ENCODE measurements around the gene AGAP1. TPM values are rescaled to one million over a fixed set of nuclear protein-coding genes. Genes with fewer than 3 reads are reported as not detected.

The AGAP1 gene
- total RNA-seq, 2 experiments from 2014 or later: 2.2 TPM

GRCh38 chr2:235864733-235865515 lies 371.1 kb downstream of the AGAP1 start:
- H3K36me3 Mint-ChIP-seq (ENCODE audit: low read depth): no peaks in the 10 kb centered on the region
- no peak overlapping the region for H3K4me3 Mint-ChIP-seq
- CTCF ChIA-PET: no interaction called here
- H3K27ac Mint-ChIP-seq: no peak overlapping the region
- no peak for ATAC-seq
- intact Hi-C loops (cut with DNase I, micrococcal nuclease): no loop called here
- H3K4me1 Mint-ChIP-seq: no peaks in the 10 kb centered on the region
- POLR2A ChIA-PET: no interaction called here
- peaks cover 10% of the 10 kb centered on the region for H3K27me3 Mint-ChIP-seq
- H3K9me3 Mint-ChIP-seq (ENCODE audit: low read depth): no peaks in the 10 kb centered on the region
- DNase-seq: no peak

- no peaks in the 10 kb centered on the region for H3K4me1 Mint-ChIP-seq
- H3K9me3 Mint-ChIP-seq (ENCODE audit: low read depth): no peaks in the 10 kb centered on the region
- intact Hi-C loops (cut with DNase I, micrococcal nuclease): no loop called here
Measured at GRCh38 chr2:235866373-235866772, 372.5 kb downstream of the AGAP1 start.

GRCh38 chr2:235868224-235868623 lies 374.4 kb downstream of the AGAP1 start:
- Mint-ChIP-seq H3K27me3 (peaks cover 10% of the 10 kb centered on the region), H3K27ac (no peak overlapping the region), H3K9me3 (ENCODE audit: low read depth) (no peaks in the 10 kb centered on the region), H3K36me3 (ENCODE audit: low read depth) (no peaks in the 10 kb centered on the region), H3K4me3 (no peak overlapping the region), H3K4me1 (no peaks in the 10 kb centered on the region)
- DNase-seq: no peak
- ChIA-PET CTCF (no interaction called here), POLR2A (no interaction called here)
- no peak for ATAC-seq
- intact Hi-C loops (cut with DNase I, micrococcal nuclease): no loop called here

More at GRCh38 chr2:235866373-235866772, 372.5 kb downstream of the AGAP1 start:
- no peak for ATAC-seq
- no peak overlapping the region for H3K27ac Mint-ChIP-seq
- no peak overlapping the region for H3K4me3 Mint-ChIP-seq
- POLR2A ChIA-PET: no interaction called here
- H3K27me3 Mint-ChIP-seq: peaks cover 10% of the 10 kb centered on the region
- no peak for DNase-seq
- CTCF ChIA-PET: no interaction called here
- H3K36me3 Mint-ChIP-seq (ENCODE audit: low read depth): no peaks in the 10 kb centered on the region

- intact Hi-C loops (cut with DNase I, micrococcal nuclease): no loop called here
- CTCF ChIA-PET: no interaction called here
- DNase-seq: no peak
- POLR2A ChIA-PET: no interaction called here
- Mint-ChIP-seq H3K9me3 (ENCODE audit: low read depth) (no peaks in the 10 kb centered on the region), H3K4me1 (no peaks in the 10 kb centered on the region), H3K27ac (no peak overlapping the region), H3K27me3 (peaks cover 7% of the 10 kb centered on the region), H3K36me3 (ENCODE audit: low read depth) (no peaks in the 10 kb centered on the region), H3K4me3 (no peak overlapping the region)
- ATAC-seq: no peak
Measured at GRCh38 chr2:235868645-235869044, 374.8 kb downstream of the AGAP1 start.

GRCh38 chr2:235870515-235870914 lies 376.7 kb downstream of the AGAP1 start:
- no peak overlapping the region for H3K4me3 Mint-ChIP-seq
- intact Hi-C loops (cut with DNase I, micrococcal nuclease): no loop called here
- H3K4me1 Mint-ChIP-seq: no peaks in the 10 kb centered on the region
- H3K36me3 Mint-ChIP-seq (ENCODE audit: low read depth): no peaks in the 10 kb centered on the region
- peaks cover 3% of the 10 kb centered on the region for H3K27me3 Mint-ChIP-seq
- ChIA-PET POLR2A (no interaction called here), CTCF (no interaction called here)
- H3K27ac Mint-ChIP-seq: no peak overlapping the region
- H3K9me3 Mint-ChIP-seq (ENCODE audit: low read depth): no peaks in the 10 kb centered on the region
- no peak for DNase-seq
- no peak for ATAC-seq

GRCh38 chr2:235876099-235876679 lies 382.3 kb downstream of the AGAP1 start:
- no peaks in the 10 kb centered on the region for H3K36me3 Mint-ChIP-seq (ENCODE audit: low read depth)
- no peak overlapping the region for H3K27ac Mint-ChIP-seq
- H3K27me3 Mint-ChIP-seq: no peaks in the 10 kb centered on the region
- H3K4me3 Mint-ChIP-seq: no peak overlapping the region
- ChIA-PET CTCF (no interaction called here), POLR2A (no interaction called here)
- no peaks in the 10 kb centered on the region for H3K4me1 Mint-ChIP-seq
- intact Hi-C loops (cut with DNase I, micrococcal nuclease): no loop called here
- no peaks in the 10 kb centered on the region for H3K9me3 Mint-ChIP-seq (ENCODE audit: low read depth)
- ATAC-seq (no peak), DNase-seq (no peak)

GRCh38 chr2:235877275-235877802 lies 383.5 kb downstream of the AGAP1 start:
- DNase-seq (no peak), ATAC-seq (no peak)
- H3K4me3 Mint-ChIP-seq: no peak overlapping the region
- no peaks in the 10 kb centered on the region for H3K4me1 Mint-ChIP-seq
- no peak overlapping the region for H3K27ac Mint-ChIP-seq
- H3K36me3 Mint-ChIP-seq (ENCODE audit: low read depth): no peaks in the 10 kb centered on the region
- H3K9me3 Mint-ChIP-seq (ENCODE audit: low read depth): no peaks in the 10 kb centered on the region
- H3K27me3 Mint-ChIP-seq: no peaks in the 10 kb centered on the region
- intact Hi-C loops (cut with DNase I, micrococcal nuclease): no loop called here
- ChIA-PET POLR2A (no interaction called here), CTCF (no interaction called here)

- intact Hi-C loops (cut with DNase I, micrococcal nuclease): no loop called here
- no peaks in the 10 kb centered on the region for H3K36me3 Mint-ChIP-seq (ENCODE audit: low read depth)
- no peak overlapping the region for H3K4me3 Mint-ChIP-seq
- ChIA-PET POLR2A (no interaction called here), CTCF (no interaction called here)
- ATAC-seq: no peak
- H3K4me1 Mint-ChIP-seq: no peaks in the 10 kb centered on the region
- H3K27ac Mint-ChIP-seq: no peak overlapping the region
- H3K9me3 Mint-ChIP-seq (ENCODE audit: low read depth): no peaks in the 10 kb centered on the region
- no peak for DNase-seq
- no peaks in the 10 kb centered on the region for H3K27me3 Mint-ChIP-seq
Measured at GRCh38 chr2:235879116-235879515, 385.3 kb downstream of the AGAP1 start.

GRCh38 chr2:235883675-235884074 lies 389.8 kb downstream of the AGAP1 start:
- intact Hi-C loops (cut with DNase I, micrococcal nuclease): no loop called here
- H3K9me3 Mint-ChIP-seq (ENCODE audit: low read depth): no peaks in the 10 kb centered on the region
- H3K27ac Mint-ChIP-seq: no peak overlapping the region
- no peaks in the 10 kb centered on the region for H3K4me1 Mint-ChIP-seq
- no peak for ATAC-seq
- H3K4me3 Mint-ChIP-seq: no peak overlapping the region
- no peaks in the 10 kb centered on the region for H3K27me3 Mint-ChIP-seq
- ChIA-PET POLR2A (no interaction called here), CTCF (no interaction called here)
- no peak for DNase-seq
- H3K36me3 Mint-ChIP-seq (ENCODE audit: low read depth): no peaks in the 10 kb centered on the region

- H3K27me3 Mint-ChIP-seq: peaks cover 3% of the 10 kb centered on the region
- no peak overlapping the region for H3K27ac Mint-ChIP-seq
- ATAC-seq (no peak), DNase-seq (no peak)
- intact Hi-C loops (cut with DNase I, micrococcal nuclease): no loop called here
- no peak overlapping the region for H3K4me3 Mint-ChIP-seq
- H3K36me3 Mint-ChIP-seq (ENCODE audit: low read depth): no peaks in the 10 kb centered on the region
- ChIA-PET POLR2A (no interaction called here), CTCF (interaction anchor here (0.6 kb wide), 1 partner anchor 465 kb away, joined by 3 read pairs; no protein-coding TSS in a partner anchor)
- H3K4me1 Mint-ChIP-seq: no peaks in the 10 kb centered on the region
- no peaks in the 10 kb centered on the region for H3K9me3 Mint-ChIP-seq (ENCODE audit: low read depth)
Measured at GRCh38 chr2:235889302-235889630, 395.4 kb downstream of the AGAP1 start.

- H3K4me1 Mint-ChIP-seq: no peaks in the 10 kb centered on the region
- no peak for ATAC-seq
- peaks cover 5% of the 10 kb centered on the region for H3K27me3 Mint-ChIP-seq
- ChIA-PET POLR2A (no interaction called here), CTCF (no interaction called here)
- H3K9me3 Mint-ChIP-seq (ENCODE audit: low read depth): no peaks in the 10 kb centered on the region
- no peak overlapping the region for H3K4me3 Mint-ChIP-seq
- H3K36me3 Mint-ChIP-seq (ENCODE audit: low read depth): no peaks in the 10 kb centered on the region
- DNase-seq: no peak
- intact Hi-C loops (cut with DNase I, micrococcal nuclease): no loop called here
- no peak overlapping the region for H3K27ac Mint-ChIP-seq
Measured at GRCh38 chr2:235893129-235893698, 399.4 kb downstream of the AGAP1 start.

- intact Hi-C loops (cut with DNase I, micrococcal nuclease): no loop called here
- CTCF ChIA-PET: no interaction called here
- peaks cover 3% of the 10 kb centered on the region for H3K27me3 Mint-ChIP-seq
- no peaks in the 10 kb centered on the region for H3K36me3 Mint-ChIP-seq (ENCODE audit: low read depth)
- POLR2A ChIA-PET: no interaction called here
- no peak overlapping the region for H3K4me3 Mint-ChIP-seq
- no peaks in the 10 kb centered on the region for H3K9me3 Mint-ChIP-seq (ENCODE audit: low read depth)
- H3K4me1 Mint-ChIP-seq: no peaks in the 10 kb centered on the region
- no peak overlapping the region for H3K27ac Mint-ChIP-seq
- DNase-seq (no peak), ATAC-seq (no peak)
Measured at GRCh38 chr2:235894839-235895238, 401.0 kb downstream of the AGAP1 start.
